Cortex of kidney (tissue), 1 donor: ENCODE data around the gene CZIB.
A peak's percentile ranks its signal among the peaks of the same experiment; 100 is the strongest.

Experiments used
- DNase-seq: peaks from one replicate; lab custom pipeline; 2025; lab: John Stamatoyannopoulos, UW

The CZIB gene

DNA sequence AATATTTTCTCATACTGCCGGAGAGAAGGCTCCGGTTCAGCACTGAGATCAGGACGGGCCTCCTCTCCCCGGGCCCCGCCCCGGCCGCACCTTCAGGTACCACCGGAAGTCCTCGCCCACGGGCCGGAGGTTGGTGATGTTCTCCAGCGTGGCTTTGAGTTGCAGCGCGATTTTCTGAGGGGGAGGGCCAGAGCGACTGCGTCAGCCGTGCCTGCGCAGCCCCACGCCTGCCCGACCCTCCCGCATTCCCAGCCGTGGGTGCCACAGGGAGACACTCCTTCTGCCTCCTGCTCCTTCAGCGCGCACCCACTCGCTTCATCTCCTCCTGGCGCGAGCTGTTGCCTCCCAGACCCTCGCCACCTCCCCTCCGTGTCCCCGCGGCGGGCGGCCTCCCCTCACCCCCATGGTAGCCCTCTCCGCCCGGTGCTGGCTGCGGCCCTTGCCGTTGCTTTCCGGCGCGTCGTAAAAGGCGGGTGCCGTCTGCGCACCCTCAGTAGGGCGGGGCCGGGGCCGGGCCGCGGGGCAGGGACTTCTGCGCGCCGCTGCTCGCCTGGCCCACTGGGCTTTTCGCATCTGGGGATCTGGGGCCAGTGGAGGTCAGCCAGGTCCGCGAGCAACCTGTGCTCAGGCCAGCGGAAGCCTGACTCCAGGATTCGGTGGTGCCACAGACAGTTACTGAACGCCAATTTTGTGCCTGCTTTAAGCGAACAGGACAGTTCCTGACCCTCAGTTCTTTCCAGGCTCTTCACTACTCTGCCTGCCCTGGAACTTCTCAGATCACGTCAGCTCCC is at the start of gene CZIB:
Gene CZIB, minus strand, starts transcription at position 464 of the 791 bp plus-strand sequence. Its CDS starts 59 bp downstream, at position 405.
- peak; percentile 68 for DNase-seq

GRCh38 chr1:53270107-53270506 is 49.7 kb upstream of the CZIB start:
- DNase-seq, result no peak

DNA sequence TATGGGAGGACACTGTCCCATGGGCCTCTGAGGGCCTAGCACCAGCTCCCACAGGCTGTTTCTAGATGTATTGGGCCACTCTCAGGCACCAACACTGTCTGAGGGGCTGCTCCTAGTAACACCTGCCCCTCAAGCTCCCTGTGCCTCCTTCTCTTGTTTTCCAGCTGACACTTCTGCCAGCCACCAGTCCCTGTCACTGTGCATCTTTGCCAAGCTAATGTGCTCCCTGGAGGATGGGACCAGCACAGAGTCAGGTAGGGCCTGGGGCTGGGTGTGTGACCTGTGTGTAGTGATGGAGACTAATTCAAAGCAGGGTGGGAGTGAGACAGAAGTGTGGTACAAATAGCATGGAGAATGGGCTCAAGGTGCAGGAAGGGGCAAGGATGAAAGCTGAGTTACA is 47.3 kb upstream of the CZIB start:
- no peak for DNase-seq

- no peak for DNase-seq
Measured at GRCh38 chr1:53266038-53266437, 45.6 kb upstream of the CZIB start.

- DNase-seq, result no peak
Measured at GRCh38 chr1:53265581-53265980, 45.1 kb upstream of the CZIB start.

- no peak for DNase-seq
Measured at GRCh38 chr1:53264048-53264447, 43.6 kb upstream of the CZIB start.

DNA sequence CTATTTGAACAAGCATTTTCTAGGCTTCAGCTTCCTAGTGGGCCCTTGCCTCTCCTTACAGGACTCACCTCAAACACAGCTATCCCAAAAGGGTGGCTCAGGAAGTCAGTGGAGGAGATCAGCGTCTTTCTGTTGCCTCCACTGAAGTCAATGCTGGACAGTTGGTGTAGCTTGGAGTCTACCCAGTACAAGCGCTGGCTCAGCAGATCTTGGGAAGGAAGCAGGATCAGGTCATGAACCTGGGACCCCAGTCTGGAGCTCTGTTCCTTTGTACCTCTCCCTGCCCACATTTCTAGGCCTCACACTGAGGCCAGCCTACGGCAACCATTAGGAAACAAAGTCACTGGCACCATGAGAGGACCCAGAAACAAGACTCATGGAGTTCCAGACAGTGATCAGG is 41.6 kb upstream of the CZIB start:
- no peak for DNase-seq

GRCh38 chr1:53260631-53261247 is 40.3 kb upstream of the CZIB start:
- no peak for DNase-seq

GRCh38 chr1:53259932-53260331 is 39.5 kb upstream of the CZIB start:
- no peak for DNase-seq

- DNase-seq, result no peak
Measured at GRCh38 chr1:53258216-53258615, 37.8 kb upstream of the CZIB start.

DNA sequence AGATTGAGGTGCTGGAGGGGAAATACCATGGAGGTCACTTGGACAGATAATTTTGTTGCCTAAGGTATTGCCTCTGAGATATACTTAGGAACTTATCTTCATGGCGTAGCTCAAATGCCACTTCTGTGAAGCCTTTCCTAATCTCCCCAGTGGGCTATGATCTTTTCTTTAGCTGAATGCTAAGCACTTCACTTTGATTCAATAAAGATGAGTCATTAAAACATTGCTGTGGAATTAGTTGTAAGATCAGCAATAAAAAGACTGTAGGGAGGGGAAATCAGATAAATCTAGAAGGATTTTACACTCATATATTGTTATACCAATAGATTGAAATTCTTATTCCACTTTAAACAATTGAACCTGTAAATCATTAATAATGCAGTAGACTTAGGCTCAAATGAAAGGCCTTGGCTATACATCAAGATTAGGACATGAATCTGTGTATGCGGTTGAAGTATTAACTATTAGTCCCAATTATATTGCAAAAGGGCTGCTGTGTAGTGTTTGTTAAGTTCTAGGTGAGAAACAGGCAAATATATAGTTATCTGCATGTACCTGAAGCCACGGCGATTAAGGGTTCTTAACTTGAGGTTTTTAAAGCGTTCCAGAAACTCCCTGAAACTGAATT is 37.1 kb upstream of the CZIB start:
- DNase-seq, result no peak

- DNase-seq, result no peak
Measured at GRCh38 chr1:53256511-53257453, 36.3 kb upstream of the CZIB start.

- DNase-seq, result no peak
Measured at GRCh38 chr1:53255031-53255430, 34.6 kb upstream of the CZIB start.

GRCh38 chr1:53254011-53254640 is 33.7 kb upstream of the CZIB start:
- DNase-seq, result no peak

GRCh38 chr1:53250325-53250724 is 29.9 kb upstream of the CZIB start:
- no peak for DNase-seq

- no peak for DNase-seq
Measured at GRCh38 chr1:53249706-53250105, 29.3 kb upstream of the CZIB start.

GRCh38 chr1:53246261-53247134 is 26.1 kb upstream of the CZIB start:
- DNase-seq, result no peak

GRCh38 chr1:53244141-53244540 is 23.7 kb upstream of the CZIB start:
- DNase-seq, result no peak

GRCh38 chr1:53242381-53242780 is 21.9 kb upstream of the CZIB start:
- no peak for DNase-seq

GRCh38 chr1:53241828-53242227 is 21.4 kb upstream of the CZIB start:
- no peak for DNase-seq
